Stimulated activated CD8-positive, alpha-beta memory T cell treated with anti-CD3 and anti-CD28 coated beads, Interleukin-4, amount 100 ng/mL, for 1 hour (primary cell): ENCODE measurements around the gene LRRC23.

Experiments
- DNase-seq, 2 donors: peaks; one replicate each; pipeline ENCODE4 v3.0.0-alpha.2; 2020; ENCODE audit warnings: low read depth in 2 of 2, low spot score in 1 of 2

The LRRC23 gene

DNA sequence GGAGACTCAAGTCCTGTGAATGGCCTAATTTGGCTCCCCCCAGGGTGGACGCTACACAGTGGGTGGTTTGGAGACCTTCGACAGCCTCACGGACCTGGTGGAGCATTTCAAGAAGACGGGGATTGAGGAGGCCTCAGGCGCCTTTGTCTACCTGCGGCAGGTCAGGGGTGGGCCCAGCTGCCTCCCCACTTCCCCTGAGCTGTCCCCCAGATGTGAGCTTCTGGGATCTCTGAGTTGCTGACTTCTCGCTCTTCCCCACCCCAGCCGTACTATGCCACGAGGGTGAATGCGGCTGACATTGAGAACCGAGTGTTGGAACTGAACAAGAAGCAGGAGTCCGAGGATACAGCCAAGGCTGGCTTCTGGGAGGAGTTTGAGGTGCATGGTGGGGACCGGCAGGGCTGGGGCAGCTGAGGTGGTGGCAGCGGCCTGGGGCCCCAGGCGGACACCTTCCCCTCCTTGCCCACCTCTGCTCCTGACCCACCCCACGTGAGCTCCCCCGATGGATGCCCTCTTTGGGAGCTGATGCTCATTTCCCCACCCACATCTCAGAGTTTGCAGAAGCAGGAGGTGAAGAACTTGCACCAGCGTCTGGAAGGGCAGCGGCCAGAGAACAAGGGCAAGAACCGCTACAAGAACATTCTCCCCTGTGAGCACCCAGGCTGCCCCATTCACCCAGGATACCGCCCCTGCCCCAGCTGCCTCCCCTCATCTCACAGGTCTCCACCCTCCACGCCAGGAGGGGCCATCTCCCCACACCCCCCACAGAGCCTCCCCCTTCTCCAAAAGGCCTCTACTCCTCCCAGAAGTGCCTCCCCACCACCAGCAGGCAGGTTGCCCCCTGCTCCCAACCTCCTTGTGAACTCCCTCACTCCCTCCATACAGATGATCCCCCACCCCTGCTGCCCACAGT lies 50.7 kb downstream of the LRRC23 start:
- DNase-seq, result no peak

- no peak for DNase-seq
Measured at GRCh38 chr12:6956021-6956727, 51.6 kb downstream of the LRRC23 start.

GRCh38 chr12:6957151-6957701 lies 52.6 kb downstream of the LRRC23 start:
- no peak for DNase-seq

DNA sequence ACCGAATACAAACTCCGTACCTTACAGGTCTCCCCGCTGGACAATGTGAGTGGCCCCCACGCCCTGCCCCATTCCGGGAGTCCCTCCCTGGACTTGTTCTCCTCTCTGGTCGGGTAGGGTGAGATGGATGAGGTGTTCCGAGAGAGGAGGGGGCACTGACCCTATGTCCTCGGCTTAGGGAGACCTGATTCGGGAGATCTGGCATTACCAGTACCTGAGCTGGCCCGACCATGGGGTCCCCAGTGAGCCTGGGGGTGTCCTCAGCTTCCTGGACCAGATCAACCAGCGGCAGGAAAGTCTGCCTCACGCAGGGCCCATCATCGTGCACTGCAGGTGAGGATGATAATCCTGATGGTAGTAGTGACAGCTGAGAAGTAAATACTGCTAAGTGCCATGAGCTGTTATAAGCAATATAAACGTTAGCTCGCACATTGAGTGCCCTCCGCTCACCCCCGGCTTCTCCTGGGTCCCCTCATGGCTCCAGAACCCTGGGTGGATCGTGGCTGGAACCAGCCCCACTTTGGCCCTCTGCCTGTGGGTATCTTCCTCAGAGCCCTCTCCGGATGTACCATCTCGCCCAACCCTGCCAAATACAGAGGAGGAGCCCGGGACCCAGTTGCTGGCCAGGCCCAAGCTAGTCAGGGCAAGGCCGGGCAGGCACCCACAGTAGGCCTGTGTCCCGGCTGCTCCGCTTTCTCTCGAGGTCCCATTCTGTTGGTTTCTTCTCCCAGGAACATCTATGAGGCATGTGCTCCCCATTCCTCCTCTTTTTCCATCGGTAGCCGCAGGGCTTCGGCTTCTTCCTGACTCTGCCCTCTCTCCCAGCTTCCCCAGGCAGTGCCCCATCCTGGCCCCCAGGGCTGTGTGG lies 53.4 kb downstream of the LRRC23 start:
- no peak for DNase-seq

DNA sequence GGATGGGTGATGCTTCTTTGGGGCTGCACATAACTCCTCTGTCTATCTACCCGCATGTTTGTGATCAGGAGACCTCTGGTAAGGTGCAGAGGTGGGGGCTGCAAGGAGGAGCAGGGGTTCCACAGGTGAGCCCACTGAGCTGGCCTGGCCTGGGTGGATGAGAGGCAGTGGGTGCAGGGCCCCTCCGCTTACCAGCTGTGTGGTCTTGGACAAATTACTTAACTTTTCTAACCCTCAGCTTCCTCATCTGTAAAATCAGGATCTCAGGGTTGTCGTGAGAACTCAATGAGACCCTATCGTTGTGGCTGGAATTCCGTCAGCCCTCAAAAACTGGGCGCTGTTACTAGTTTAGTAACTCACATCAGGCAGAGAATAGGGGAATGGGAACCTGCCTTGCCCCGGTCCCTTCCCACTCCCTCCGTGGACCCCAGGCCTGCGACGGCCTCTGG lies 54.0 kb downstream of the LRRC23 start:
- DNase-seq, result no peak

GRCh38 chr12:6959058-6959804 lies 54.6 kb downstream of the LRRC23 start:
- no peak for DNase-seq

DNA sequence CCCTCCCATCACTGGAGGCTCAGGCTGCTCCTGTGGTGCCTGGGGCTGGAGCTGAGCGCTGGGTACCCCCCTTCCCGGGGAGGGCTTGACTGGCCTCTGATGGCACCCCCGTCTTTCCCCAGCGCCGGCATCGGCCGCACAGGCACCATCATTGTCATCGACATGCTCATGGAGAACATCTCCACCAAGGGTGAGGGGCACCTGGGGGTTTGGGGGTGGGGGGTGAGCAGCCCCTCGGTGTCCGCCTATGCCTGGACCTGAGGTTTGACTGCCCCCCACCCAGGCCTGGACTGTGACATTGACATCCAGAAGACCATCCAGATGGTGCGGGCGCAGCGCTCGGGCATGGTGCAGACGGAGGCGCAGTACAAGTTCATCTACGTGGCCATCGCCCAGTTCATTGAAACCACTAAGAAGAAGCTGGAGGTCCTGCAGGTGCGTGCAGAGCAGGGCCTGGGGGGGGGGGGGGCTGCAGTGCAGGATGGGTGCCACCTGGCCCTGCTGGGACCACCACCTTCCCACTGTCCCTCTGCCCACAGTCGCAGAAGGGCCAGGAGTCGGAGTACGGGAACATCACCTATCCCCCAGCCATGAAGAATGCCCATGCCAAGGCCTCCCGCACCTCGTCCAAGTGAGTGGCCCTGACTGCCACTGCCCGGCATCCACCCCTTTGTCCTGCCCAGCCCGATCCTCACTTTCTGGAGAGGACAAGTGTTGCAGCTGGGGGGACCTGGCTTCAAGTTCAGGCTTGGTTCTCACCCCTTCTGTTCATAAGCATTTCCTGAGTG lies 55.4 kb downstream of the LRRC23 start:
- DNase-seq, result no peak

DNA sequence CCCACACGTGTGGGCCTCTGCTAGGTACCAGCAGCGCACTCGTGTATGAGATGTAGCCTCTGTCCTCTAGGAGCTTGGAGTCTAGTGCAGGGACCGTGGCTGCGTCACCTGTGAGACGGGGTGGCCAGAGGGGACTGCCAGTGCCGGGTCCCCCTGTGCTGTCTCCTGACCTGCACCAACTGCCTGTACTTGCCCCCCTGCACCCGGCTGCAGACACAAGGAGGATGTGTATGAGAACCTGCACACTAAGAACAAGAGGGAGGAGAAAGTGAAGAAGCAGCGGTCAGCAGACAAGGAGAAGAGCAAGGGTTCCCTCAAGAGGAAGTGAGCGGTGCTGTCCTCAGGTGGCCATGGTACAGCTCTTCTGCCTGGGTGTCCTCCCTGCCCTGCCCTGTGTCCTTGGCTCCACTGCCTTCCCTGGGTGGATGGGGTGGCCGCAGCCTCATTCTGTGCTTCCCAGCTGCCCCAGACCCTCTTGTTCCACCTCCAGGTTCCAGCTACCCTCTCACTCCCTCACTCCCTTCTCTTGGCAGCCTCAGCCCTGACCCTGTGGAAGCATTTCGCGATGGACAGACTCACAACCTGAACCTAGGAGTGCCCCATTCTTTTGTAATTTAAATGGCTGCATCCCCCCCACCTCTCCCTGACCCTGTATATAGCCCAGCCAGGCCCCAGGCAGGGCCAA lies 56.1 kb downstream of the LRRC23 start:
- no peak for DNase-seq

- DNase-seq, result peak in 1 of 2 donors; percentile 83
Measured at GRCh38 chr12:6961278-6961694, 56.7 kb downstream of the LRRC23 start.

DNA sequence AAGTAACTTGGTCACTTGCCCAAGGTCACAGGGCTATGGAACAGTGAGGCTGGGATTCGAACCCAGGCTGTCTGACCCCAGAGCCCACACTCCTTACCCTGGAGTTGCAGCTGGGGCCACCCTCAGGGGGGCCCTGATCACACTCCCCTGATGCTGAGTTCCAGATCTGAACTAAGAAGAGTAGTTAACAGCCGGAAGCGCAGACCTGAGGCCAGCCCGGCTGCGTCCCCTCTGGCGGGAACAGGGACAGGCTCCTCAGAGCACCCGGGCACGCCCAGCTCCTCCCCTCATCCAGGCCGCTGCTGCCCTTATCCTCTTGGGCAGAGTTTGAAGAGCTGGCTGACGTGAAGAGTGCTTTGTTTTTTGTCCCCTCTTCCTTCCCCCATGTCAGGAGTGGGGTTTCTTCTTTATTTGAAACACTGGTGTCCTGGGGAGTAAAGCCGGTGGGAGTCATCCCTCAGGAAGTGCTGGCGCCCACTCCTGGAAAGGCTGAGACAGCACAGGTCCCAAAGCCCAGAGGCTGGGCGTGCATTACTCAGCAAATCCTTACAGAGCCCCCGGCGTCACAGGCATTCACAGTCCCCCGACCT lies 57.2 kb downstream of the LRRC23 start:
- no peak for DNase-seq

DNA sequence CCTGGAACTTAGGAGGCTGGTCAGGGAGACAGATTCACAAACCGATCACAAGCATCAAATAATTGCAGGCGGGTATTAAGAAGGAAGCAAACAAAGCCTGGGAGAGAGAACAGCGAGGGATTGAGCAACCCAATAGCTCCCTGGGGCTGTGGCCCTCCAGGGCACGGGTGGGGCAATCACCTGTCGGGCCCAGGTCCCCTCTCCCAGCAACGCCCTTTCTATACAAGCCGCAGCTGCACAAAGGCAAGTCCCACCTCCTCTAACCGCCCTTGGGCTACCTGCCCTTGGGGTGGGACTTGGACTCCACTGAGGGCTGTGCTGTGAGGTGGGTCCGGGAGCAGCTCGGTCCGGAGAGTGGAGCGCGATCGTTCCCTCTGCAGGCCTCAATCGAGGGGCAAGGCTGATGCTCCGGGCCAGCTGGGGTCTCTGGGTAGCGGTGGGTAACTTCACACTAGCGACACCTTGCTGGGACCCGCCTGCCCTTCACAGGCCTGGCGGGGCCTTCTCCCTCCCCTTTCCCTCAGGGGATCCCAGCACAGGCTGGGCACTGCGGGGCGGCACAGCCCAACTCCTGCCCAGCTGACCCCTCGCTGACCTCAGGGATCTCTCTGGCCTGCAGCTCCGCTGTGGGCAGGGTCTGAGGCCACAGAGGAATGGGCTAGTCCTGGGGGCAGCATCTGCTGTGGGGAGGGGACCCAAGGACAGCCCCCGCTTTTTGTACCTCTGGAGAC lies 57.8 kb downstream of the LRRC23 start:
- no peak for DNase-seq

DNA sequence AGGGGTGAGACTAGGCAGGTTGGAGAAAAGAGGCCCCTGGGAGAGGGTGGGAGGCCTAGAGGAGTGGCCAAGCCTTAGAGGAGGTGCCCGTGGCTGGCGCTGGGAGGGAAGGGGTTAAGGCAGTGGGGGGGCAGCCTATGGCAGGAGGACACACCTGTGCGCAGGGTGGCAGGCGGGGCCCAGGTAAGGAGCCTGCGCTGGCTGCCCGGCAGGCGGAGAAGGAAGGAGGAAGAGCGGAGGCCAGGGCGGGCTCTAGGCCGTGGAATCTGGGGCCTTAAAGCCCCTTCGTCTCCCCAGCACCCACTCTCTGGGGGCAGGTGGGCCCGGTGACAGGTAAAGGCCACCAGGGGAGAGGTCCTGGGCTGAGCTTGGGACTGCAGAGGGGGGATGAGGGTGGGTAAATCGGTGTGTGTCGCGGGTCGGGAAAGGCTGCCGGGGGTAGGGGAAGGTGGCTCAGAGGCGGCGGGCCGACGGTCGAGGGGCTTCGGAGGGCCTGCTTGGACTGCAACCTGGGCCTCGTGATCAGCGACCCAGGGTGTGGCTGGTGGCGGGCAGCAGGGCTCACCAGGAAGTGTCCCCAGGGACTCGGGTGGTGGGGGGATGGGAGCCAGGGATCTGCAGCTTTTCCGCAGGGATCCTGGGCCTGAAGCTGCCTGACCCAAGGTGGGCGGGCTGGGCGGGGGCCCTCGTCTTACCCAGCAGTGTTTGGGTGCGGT lies 58.6 kb downstream of the LRRC23 start:
- no peak for DNase-seq
